ENCODE measurements around the gene EFNA4.

- TF ChIP-seq GABPA (IDR thresholded peaks at IDR 0.05 in 1 of 2, conservative IDR thresholded peaks at IDR 0.05 in 1 of 2) (no peak), CTCF (IDR thresholded peaks at IDR 0.05; ENCODE audit: low read depth, low read length, missing input control) (no peak), RXRA (IDR thresholded peaks at IDR 0.05) (no peak), TAF1 (conservative IDR thresholded peaks at IDR 0.05) (no peak), JUND (IDR thresholded peaks at IDR 0.05) (no peak), HNF4G (IDR thresholded peaks at IDR 0.05) (no peak), EGR1 (IDR thresholded peaks at IDR 0.05; ENCODE audit: low read depth in 2 of 2) (no peak), MAX (IDR thresholded peaks at IDR 0.05) (no peak), SP1 (IDR thresholded peaks at IDR 0.05) (no peak), YY1 (IDR thresholded peaks at IDR 0.05) (no peak)
- TF ChIP-seq, protein P1, sequence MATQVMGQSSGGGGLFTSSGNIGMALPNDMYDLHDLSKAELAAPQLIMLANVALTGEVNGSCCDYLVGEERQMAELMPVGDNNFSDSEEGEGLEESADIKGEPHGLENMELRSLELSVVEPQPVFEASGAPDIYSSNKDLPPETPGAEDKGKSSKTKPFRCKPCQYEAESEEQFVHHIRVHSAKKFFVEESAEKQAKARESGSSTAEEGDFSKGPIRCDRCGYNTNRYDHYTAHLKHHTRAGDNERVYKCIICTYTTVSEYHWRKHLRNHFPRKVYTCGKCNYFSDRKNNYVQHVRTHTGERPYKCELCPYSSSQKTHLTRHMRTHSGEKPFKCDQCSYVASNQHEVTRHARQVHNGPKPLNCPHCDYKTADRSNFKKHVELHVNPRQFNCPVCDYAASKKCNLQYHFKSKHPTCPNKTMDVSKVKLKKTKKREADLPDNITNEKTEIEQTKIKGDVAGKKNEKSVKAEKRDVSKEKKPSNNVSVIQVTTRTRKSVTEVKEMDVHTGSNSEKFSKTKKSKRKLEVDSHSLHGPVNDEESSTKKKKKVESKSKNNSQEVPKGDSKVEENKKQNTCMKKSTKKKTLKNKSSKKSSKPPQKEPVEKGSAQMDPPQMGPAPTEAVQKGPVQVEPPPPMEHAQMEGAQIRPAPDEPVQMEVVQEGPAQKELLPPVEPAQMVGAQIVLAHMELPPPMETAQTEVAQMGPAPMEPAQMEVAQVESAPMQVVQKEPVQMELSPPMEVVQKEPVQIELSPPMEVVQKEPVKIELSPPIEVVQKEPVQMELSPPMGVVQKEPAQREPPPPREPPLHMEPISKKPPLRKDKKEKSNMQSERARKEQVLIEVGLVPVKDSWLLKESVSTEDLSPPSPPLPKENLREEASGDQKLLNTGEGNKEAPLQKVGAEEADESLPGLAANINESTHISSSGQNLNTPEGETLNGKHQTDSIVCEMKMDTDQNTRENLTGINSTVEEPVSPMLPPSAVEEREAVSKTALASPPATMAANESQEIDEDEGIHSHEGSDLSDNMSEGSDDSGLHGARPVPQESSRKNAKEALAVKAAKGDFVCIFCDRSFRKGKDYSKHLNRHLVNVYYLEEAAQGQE (IDR thresholded peaks at IDR 0.05) = no peak
- TF ChIP-seq, protein P2, sequence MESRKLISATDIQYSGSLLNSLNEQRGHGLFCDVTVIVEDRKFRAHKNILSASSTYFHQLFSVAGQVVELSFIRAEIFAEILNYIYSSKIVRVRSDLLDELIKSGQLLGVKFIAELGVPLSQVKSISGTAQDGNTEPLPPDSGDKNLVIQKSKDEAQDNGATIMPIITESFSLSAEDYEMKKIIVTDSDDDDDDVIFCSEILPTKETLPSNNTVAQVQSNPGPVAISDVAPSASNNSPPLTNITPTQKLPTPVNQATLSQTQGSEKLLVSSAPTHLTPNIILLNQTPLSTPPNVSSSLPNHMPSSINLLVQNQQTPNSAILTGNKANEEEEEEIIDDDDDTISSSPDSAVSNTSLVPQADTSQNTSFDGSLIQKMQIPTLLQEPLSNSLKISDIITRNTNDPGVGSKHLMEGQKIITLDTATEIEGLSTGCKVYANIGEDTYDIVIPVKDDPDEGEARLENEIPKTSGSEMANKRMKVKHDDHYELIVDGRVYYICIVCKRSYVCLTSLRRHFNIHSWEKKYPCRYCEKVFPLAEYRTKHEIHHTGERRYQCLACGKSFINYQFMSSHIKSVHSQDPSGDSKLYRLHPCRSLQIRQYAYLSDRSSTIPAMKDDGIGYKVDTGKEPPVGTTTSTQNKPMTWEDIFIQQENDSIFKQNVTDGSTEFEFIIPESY (IDR thresholded peaks at IDR 0.05) = no peak
Measured at GRCh38 chr1:155033524-155033923, 30.0 kb upstream of the EFNA4 start, which contains the start of the genes DCST1 and DCST2.

Data from liver (tissue), 3 donors.